GM19468 (cell line): ENCODE results near the gene AFTPH.

Source experiments
- ATAC-seq: cut with Tn5 transposase; IDR thresholded peaks from one replicate; pipeline ENCODE4 v1.9.1; 2021; ENCODE audit warnings: mild to moderate bottlenecking, moderate library complexity, moderate number of reproducible peaks; ENCODE audit not compliant: unreplicated experiment; ENCODE audit errors: extremely low read depth

AFTPH gene, protein sequence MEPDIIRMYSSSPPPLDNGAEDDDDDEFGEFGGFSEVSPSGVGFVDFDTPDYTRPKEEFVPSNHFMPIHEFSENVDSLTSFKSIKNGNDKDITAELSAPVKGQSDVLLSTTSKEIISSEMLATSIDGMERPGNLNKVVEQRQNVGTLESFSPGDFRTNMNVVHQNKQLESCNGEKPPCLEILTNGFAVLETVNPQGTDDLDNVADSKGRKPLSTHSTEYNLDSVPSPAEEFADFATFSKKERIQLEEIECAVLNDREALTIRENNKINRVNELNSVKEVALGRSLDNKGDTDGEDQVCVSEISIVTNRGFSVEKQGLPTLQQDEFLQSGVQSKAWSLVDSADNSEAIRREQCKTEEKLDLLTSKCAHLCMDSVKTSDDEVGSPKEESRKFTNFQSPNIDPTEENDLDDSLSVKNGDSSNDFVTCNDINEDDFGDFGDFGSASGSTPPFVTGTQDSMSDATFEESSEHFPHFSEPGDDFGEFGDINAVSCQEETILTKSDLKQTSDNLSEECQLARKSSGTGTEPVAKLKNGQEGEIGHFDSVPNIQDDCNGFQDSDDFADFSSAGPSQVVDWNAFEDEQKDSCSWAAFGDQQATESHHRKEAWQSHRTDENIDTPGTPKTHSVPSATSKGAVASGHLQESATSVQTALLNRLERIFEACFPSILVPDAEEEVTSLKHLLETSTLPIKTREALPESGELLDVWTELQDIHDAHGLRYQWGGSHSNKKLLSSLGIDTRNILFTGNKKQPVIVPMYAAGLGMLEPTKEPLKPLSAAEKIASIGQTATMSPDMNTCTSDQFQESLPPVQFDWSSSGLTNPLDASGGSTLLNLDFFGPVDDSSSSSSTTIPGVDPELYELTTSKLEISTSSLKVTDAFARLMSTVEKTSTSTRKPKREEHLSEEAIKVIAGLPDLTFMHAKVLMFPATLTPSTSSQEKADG

DNA sequence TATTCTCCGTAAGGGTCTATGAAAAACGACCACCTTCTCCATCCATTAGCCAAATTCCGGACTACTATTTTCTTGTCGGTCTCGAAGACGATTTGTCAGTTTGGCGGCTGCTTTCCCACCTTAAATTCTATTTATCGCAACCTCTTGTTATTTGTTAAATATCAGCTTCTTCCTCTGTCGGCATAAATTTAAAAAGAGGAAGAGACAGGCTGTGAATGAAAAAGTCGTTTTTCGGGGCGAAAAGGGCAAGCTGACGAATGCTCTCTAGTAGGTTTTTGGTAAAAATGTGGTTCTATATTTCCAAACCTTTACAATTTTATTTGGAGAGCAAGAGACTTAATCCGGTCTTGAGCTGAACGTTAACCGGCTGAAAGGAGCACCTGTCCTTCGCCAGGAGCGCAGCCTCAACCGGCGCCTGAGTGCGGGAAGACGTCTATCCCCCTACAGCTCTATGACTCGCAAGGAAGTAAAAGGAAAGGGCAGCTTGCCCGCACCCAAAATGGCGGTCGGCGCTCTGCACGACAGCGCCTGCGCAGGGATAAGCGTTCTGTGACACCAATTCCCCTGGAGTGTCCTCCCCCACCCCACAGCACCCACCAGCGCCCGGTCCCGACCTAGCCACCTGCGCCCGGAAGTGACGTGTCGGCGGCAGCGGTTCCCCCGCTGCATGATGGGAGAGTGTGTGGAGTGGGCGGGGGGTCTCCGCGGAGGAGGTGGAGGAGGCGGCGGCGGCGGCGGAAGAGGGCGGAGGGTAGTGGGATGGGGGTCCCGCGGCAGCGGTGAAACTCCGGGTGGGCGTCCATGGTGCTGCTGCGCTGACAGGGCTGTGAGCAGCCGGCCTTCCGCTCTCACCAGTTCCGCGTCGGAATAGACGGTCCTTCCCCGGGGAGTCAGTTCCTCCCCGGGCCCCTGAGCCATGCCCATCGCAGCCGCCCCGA is at the start of gene AFTPH:
Gene AFTPH, plus strand, starts transcription at position 663 of the 938 bp plus-strand sequence. CDS start 27,147 bp downstream, outside the sequence.
- ATAC-seq: peak; percentile 82

- ATAC-seq: no peak
These were observed 49.5 kb upstream of the AFTPH start for GRCh38 chr2:64474636-64475035.

DNA sequence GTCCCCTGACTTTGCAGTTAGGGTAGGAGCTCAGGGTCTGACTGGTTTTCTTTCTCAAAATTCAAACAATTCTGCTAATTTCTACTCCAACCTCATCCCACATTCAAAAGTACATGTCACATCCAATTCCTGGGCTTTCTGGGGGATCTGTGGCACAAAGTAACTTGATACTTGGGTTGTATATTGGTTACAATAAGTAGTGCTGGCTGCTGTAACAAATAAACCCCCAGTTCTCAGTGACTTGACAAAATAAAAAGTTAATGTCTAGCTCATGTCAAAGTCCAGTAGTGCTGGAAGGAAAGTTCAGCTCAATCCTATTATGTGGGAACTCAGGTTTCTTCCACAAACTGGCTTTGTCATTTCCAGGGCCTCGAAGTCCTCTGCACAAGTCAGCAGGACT is 47.1 kb upstream of the AFTPH start:
- ATAC-seq: no peak

DNA sequence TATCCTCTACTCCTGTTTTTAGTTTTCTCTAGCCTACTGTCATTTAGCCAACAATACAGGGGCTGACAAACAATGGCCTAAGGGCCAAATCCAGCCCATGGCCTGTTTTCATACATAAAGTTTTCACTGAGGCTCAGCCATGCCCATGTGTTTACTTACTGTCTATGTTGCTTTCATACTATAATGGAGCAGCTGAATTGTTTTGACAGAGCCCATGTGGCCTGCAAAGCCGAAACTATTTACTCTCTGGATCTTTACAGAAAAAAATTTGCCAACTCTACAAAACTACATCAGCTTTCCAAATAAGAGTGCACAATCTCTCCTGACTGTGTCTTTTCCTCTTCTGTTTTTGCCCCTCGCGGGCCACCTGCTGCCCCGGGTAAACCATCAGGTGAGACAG is 46.1 kb upstream of the AFTPH start:
- ATAC-seq: no peak

- ATAC-seq: no peak
These were observed 45.5 kb upstream of the AFTPH start for GRCh38 chr2:64478502-64479230.

GRCh38 chr2:64479259-64480117 is 44.6 kb upstream of the AFTPH start:
- no peak for ATAC-seq

- no peak for ATAC-seq
These were observed 42.5 kb upstream of the AFTPH start for GRCh38 chr2:64481665-64482064.

DNA sequence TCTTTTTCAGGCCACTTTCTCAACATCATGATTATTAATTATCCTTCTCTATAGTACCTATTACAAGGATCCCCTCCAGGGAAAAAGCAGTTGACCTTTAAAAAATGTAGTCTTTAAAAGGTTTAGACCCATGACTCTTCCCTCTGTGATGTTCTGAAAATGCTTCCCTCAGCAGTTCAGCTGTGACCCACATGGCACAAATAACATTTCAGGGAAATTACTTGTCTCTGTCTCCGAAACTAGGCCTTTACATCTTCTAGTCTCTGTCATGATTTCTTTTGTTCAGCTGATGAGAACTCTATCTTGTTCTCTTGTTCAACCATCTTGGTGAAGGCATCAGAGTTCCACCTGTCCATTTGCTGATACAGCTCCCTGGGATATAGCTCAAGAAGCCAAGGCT is 41.9 kb upstream of the AFTPH start:
- no peak for ATAC-seq

DNA sequence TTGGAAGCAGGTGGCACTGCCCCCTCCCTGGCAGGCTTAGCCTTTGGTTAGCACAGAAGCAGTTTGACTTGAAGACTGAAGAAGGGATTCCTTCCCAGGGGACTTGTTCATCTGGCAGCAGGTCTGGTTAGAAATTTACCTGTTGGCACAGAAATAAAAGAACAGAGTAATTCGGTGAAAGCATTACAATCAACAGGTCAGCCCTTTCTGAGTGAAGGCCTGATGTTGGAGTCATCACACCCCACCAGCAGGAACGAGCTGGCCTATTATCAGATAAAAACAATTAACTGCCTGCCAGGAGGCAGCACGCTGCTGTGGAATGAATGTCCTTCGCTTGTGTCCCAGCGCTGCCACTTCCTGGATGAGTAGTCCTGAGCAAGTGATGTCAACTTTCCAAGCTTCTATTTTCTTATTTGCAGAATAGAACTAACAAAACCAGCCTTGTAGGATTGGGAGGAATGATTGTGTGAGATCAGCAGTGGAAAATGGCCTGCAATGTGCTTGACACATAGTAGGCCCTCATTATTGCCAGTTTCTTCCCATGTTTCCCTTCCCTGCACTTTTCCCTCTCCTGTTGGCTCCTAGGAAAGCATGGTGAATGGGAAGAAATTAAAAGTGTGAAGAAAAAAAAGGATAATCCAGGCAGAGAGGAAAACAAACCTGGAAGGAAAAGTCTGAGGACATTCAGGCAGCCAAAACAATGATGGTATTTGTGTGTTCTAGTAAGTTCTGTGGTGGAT is 41.2 kb upstream of the AFTPH start:
- no peak for ATAC-seq

DNA sequence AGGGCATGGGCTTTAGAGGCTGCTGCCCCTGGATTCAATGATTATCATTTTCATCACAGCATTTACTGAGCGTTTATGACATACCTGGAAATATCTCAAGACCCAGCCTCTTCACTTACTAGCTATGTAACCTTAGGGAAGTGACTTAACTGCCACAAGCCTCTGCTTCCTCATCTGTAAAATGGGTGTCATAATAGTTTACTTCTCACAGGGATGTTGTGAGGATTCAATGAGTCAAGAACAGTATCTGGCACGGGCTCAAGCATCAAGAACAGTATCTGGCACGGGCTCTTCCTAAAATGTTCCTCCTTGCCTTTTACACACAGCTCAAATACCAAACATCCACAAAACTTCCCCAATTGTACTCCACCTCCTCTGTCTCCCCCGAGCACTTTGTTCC is 38.8 kb upstream of the AFTPH start:
- ATAC-seq: no peak

DNA sequence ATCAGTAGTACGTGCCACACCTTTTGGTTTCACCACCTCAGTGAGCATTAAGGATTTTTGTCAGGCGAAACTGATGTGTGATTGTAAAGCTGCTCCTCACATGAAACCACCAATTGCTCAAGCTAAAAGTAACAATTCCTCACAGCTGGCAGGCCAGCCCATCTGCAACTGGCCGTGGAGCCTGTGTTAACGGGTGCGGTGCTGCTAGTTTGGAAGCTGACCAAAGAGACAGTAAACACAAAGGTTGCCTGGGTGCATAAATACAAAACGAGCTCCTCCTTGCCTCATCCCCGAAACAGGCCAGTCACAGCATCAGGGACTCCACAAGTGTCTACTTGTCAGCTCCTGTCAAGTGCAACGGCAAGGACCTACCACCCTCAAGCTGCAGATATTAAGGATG is 38.2 kb upstream of the AFTPH start:
- ATAC-seq: no peak

DNA sequence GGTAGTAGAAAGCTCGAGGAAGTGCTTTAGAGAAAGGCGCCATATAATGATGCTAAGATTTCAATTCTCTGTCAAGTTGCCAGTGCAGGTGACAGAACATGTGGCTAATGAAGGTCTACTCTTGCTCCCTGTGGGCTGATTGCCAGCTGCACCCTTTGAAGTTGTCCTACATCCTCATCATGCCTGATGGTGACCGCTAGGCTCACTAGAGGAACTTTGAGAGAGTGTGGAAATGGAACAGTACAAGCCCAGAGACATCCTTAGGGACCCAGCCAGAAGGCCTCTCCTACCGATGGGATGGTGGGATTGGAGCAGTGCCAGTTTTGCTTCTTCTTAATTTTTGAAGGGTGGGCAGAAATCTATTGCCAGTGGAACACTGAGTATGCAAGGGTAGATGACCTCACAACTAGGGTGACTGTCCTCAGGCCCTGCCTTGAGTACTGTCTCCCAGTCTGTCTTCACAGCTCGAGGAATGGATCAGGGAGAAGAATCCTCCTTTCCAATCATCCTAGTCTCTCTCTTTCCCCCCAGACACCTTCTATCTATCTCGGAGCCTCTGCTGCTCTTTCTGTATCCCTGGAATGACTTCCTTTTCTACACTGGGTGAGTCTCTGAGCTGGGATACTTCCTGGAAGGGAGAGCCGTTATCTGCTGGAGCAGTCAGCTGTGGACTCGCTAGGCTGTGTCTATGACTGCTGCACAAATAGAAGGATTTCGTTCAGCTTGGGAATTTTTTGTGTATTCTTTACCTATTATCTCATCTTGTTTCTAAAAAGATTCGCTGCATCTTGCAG is 36.7 kb upstream of the AFTPH start:
- no peak for ATAC-seq

- no peak for ATAC-seq
These were observed 35.8 kb upstream of the AFTPH start for GRCh38 chr2:64488050-64488974.

- ATAC-seq: no peak
These were observed 34.9 kb upstream of the AFTPH start for GRCh38 chr2:64489081-64489751.

- no peak for ATAC-seq
These were observed 32.7 kb upstream of the AFTPH start for GRCh38 chr2:64491426-64491825.

GRCh38 chr2:64492272-64492671 is 31.9 kb upstream of the AFTPH start:
- ATAC-seq: no peak
